SJCRH30 (cell line): ENCODE results near the gene SMIM1. TPM values are rescaled to one million over a fixed set of nuclear protein-coding genes. Genes with fewer than 3 reads are reported as not detected.
"Not testable (repeated sequence)": the region's sequence is repeated elsewhere in the genome, so short reads cannot be mapped to it uniquely, and the experiment has no call there.

ENCODE experiments used
- DNase-seq, 2 experiments: peaks; one replicate each; pipeline ENCODE4 v3.0.0-alpha.2; 2015 to 2020
- H3K27ac ChIP-seq: fragments of 250-450 bp; sonication (Bioruptor Pico); 2 replicates; pipeline ENCODE4 v1.5.1; 2020; ENCODE audit warnings: mild to moderate bottlenecking, moderate library complexity
- H3K27me3 ChIP-seq: fragments of 250-450 bp; sonication (Bioruptor Pico); 2 replicates; pipeline ENCODE4 v1.5.1; 2020; ENCODE audit warnings: mild to moderate bottlenecking, moderate library complexity
- H3K36me3 ChIP-seq: fragments of 250-450 bp; sonication (Bioruptor Pico); 2 replicates; pipeline ENCODE4 v1.5.1; 2020; ENCODE audit warnings: mild to moderate bottlenecking, moderate library complexity
- H3K4me1 ChIP-seq: fragments of 250-450 bp; sonication (Bioruptor Pico); 2 replicates; pipeline ENCODE4 v1.5.1; 2020; ENCODE audit warnings: mild to moderate bottlenecking, moderate library complexity
- H3K4me3 ChIP-seq: fragments of 250-450 bp; sonication (Bioruptor Pico); 2 replicates; pipeline ENCODE4 v1.5.1; 2020; ENCODE audit warnings: mild to moderate bottlenecking, moderate library complexity
- H3K9me3 ChIP-seq: fragments of 250-450 bp; sonication (Bioruptor Pico); replicated peaks from 2 replicates; pipeline ENCODE4 v1.5.1; 2020; ENCODE audit warnings: mild to moderate bottlenecking, moderate library complexity
- total RNA-seq: library from RNA; depleted of rRNA; stranded (reverse); fragments of >200 nt; shearing (Covaris generic); gene quantifications from 2 replicates; pipeline ENCODE4 v1.2.3, GENCODE V29; 2014

Gene SMIM1
- total RNA-seq, 1 experiment from 2014 or later, result not detected

DNA sequence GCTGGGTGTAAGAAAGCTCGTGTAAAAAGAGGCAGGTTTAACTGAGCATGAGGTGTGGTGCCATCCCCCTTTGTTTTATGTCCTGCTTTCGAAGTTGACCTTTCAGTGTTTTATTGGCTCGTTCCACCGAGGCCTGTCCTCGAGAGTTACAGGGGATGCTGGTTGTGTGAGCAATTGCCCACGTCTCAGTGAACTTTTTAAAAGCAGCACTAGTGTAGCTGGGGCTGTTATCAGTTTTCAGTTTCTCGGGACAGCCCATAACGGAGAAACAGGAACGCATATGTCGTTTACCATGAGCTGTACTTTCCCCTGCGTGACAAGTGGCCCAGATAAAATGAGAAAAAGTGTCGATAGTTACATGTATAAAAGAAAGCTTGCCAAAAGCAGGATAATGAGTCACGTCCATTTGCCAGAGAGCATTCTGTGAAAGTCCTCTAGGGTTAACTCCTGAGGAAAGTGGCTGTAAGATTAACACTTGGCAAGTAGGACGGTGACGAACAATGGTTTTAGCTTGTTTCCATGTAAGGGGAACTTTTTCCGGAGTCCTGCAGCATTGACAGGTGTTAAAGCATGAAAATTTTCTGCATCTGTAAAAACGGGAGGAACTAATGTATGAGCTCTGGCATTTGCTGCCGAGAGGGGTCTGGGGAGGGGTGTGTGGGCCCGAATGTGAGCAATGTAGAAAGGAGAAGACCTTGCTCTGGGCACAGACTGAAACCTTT, 31.5 kb downstream of the SMIM1 start:
- H3K9me3 ChIP-seq, result peaks cover 15% of the 10 kb centered on the region
- no peak overlapping the region for H3K27ac ChIP-seq
- H3K4me1 ChIP-seq, result peaks cover 14% of the 10 kb centered on the region
- no peaks in the 10 kb centered on the region for H3K36me3 ChIP-seq
- peak overlapping the region; percentile 13 for H3K4me3 ChIP-seq
- DNase-seq, result peak in 1 of 2 experiments; percentile 47
- H3K27me3 ChIP-seq, result 0 out of 2 replicates have a peak, but pooled peaks cover 8% of the 10 kb centered on the region

- peak in 1 of 2 experiments; percentile 34 for DNase-seq
- not testable (repeated sequence) for H3K36me3 ChIP-seq, H3K27ac ChIP-seq, H3K4me1 ChIP-seq, H3K27me3 ChIP-seq
- peaks cover 15% of the 10 kb centered on the region for H3K9me3 ChIP-seq
- H3K4me3 ChIP-seq, result peak overlapping the region; percentile 13
Measured at GRCh38 chr1:3804627-3804944, 32.0 kb downstream of the SMIM1 start.

DNA sequence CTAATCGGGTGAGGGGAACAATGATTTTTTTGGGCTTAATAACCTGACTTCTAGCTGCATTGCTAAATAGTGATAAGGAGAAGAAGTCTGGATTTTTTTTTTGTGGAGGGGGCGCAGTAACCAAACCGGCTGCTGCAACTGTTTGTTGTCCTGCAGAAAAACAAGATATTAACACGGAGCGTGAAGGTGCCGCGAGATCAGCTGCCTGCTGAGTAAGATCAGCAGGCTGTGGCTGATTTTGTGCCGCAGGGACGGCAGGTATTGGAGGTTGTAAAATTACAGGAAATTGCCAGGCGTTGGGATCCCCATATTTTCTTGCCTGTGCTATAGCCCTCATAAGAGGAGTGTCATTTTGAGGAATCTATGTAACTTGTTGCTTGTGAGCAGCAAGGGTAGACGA, 32.5 kb downstream of the SMIM1 start:
- H3K27ac ChIP-seq, result no peak overlapping the region
- no peaks in the 10 kb centered on the region for H3K36me3 ChIP-seq
- peaks cover 15% of the 10 kb centered on the region for H3K9me3 ChIP-seq
- H3K4me3 ChIP-seq, result peak overlapping the region; percentile 13
- H3K27me3 ChIP-seq, result 0 out of 2 replicates have a peak, but pooled peaks cover 8% of the 10 kb centered on the region
- no peak for DNase-seq
- peaks cover 7% of the 10 kb centered on the region; the same call in 1 of the 2 replicates for H3K4me1 ChIP-seq

GRCh38 chr1:3807769-3808168, 35.2 kb downstream of the SMIM1 start:
- DNase-seq, result no peak
- no peaks in the 10 kb centered on the region for H3K36me3 ChIP-seq
- H3K27me3 ChIP-seq, result 0 out of 2 replicates have a peak, but pooled peaks cover 8% of the 10 kb centered on the region
- no peak overlapping the region for H3K4me3 ChIP-seq
- H3K4me1 ChIP-seq, result peaks cover 10% of the 10 kb centered on the region; the same call in 1 of the 2 replicates
- no peak overlapping the region for H3K27ac ChIP-seq
- H3K9me3 ChIP-seq, result peaks cover 11% of the 10 kb centered on the region

GRCh38 chr1:3809680-3810079, 37.1 kb downstream of the SMIM1 start:
- no peak for DNase-seq
- Histone ChIP-seq H3K36me3 (no peaks in the 10 kb centered on the region), H3K4me3 (no peak overlapping the region), H3K27ac (no peak overlapping the region), H3K9me3 (peaks cover 11% of the 10 kb centered on the region), H3K27me3 (0 out of 2 replicates have a peak, but pooled peaks cover 4% of the 10 kb centered on the region), H3K4me1 (peaks cover 10% of the 10 kb centered on the region; the same call in 1 of the 2 replicates)

DNA sequence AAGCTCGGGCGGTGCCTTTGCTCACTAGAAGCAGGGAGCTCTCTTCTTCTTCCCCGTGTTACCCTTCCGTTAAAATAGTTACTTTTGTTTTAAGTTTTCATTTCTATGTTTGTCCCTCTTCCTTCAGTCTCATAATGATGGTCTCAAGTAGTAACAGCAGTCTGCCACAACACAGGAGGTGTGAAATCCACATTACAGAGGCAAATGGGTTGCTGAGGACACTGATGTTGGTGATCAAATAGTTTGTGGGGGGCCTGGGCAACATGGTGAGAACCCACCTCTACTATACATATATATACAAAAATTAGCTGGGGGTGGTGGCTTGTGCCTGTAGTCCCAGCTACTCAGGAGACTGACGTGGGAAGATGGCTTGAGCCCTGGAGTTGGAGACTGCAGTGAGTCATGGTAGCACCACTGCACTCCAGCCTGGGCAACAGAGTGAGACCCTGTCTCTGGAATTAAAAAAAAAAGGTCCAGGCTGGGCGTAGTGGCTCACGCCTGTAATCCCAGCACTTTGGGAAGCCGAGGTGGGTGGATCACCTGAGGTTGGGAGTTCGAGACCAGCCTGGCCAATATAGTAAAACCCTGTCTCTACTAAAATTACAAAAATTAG, 37.7 kb downstream of the SMIM1 start:
- H3K27ac ChIP-seq, H3K36me3 ChIP-seq, H3K4me1 ChIP-seq, H3K4me3 ChIP-seq, H3K27me3 ChIP-seq, DNase-seq: not testable (repeated sequence)
- H3K9me3 ChIP-seq, result peaks cover 11% of the 10 kb centered on the region

- no peak overlapping the region for H3K27ac ChIP-seq
- no peaks in the 10 kb centered on the region for H3K27me3 ChIP-seq
- no peak overlapping the region for H3K4me3 ChIP-seq
- no peaks in the 10 kb centered on the region for H3K36me3 ChIP-seq
- peaks cover 10% of the 10 kb centered on the region; the same call in 1 of the 2 replicates for H3K4me1 ChIP-seq
- peaks cover 11% of the 10 kb centered on the region for H3K9me3 ChIP-seq
- no peak for DNase-seq
Measured at GRCh38 chr1:3811595-3811911, 39.0 kb downstream of the SMIM1 start.

GRCh38 chr1:3814065-3814464, 41.5 kb downstream of the SMIM1 start:
- no peak for DNase-seq
- no peaks in the 10 kb centered on the region for H3K36me3 ChIP-seq
- H3K27ac ChIP-seq, result no peak overlapping the region
- H3K27me3 ChIP-seq, result no peaks in the 10 kb centered on the region
- peaks cover 10% of the 10 kb centered on the region; the same call in 1 of the 2 replicates for H3K4me1 ChIP-seq
- H3K9me3 ChIP-seq, result no peaks in the 10 kb centered on the region
- H3K4me3 ChIP-seq, result no peak overlapping the region

GRCh38 chr1:3814771-3815561, 42.4 kb downstream of the SMIM1 start:
- no peaks in the 10 kb centered on the region for H3K27me3 ChIP-seq

DNA sequence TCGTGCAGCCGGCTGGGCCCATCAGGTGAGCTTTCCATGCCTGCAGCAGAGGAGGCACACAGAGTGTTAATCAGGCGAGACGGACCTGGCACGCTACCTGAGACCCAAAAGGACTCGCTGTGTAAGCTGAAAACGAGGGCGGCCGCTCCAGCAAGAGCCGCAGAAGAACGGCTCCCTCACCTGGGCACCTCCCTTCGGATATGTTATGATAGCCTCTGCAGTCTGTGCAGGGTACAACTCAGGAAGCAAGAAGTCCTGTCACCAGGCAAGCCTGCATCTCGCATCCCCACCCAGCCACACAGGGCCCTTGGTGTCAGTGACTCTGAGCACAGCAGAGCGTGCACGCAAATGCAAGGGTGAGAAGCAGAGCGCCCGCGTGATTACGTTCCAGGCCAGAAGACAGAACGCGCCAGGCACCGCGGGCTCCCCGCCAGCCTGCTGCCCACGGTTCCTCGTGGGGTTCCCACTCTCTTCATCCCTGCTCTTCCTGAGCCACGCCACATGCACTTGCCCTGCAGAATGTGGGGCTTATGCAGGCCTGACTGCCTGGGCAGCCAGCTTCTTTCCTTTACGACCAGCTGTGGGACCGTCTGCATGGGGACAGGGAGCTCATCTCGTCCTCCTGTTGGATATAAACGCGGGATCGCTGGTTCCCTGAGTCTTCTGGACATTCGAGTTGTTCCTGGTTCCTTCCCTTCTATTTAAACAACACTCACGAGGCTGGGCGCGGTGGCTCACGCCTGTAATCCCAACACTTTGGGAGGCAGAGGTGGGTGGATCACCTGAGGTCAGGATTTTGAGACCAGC, 44.0 kb downstream of the SMIM1 start:
- Histone ChIP-seq H3K27me3 (no peaks in the 10 kb centered on the region), H3K4me3 (no peak overlapping the region), H3K36me3 (peaks cover 4% of the 10 kb centered on the region; the same call in 1 of the 2 replicates), H3K4me1 (peaks cover 5% of the 10 kb centered on the region; the same call in 1 of the 2 replicates), H3K27ac (no peak overlapping the region), H3K9me3 (no peaks in the 10 kb centered on the region)
- no peak for DNase-seq

More at GRCh38 chr1:3814771-3815561, 42.4 kb downstream of the SMIM1 start:
- Histone ChIP-seq H3K9me3 (no peaks in the 10 kb centered on the region), H3K36me3 (peaks cover 2% of the 10 kb centered on the region; the same call in 1 of the 2 replicates), H3K4me3 (no peak overlapping the region), H3K27ac (no peak overlapping the region), H3K4me1 (peaks cover 10% of the 10 kb centered on the region; the same call in 1 of the 2 replicates)
- no peak for DNase-seq

DNA sequence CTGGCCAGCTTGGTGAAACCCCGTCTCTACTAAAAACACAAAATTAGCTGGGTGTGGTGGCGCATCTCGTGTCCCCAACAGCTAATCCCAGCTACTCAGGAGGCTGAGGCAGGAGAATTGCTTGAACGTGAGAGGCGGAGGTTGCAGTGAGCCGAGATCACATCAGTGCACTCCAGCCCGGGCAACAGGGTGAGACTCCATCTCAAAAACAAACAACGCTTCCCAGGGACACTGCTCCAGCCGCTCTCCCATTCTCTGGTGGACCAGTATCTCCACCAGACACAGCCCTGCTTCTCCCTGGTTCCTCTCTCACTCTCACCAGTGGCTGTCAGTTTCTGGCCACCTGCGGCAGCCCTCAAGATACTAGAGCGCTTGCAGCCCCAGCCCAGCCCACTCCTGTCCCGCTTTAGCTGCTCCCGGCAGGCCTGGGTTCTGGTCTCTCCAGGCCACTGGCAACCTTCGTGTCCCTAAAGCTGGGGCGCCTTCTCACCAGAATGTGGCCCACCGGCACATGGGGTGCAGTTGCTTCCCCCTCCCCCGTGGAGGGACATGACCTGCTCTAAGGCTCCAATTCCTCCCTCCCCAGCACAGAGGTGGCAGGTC, 44.7 kb downstream of the SMIM1 start:
- no peaks in the 10 kb centered on the region for H3K9me3 ChIP-seq
- no peak for DNase-seq
- H3K27ac ChIP-seq, result no peak overlapping the region
- peaks cover 4% of the 10 kb centered on the region; the same call in 1 of the 2 replicates for H3K36me3 ChIP-seq
- no peaks in the 10 kb centered on the region for H3K27me3 ChIP-seq
- no peak overlapping the region for H3K4me3 ChIP-seq
- H3K4me1 ChIP-seq, result no peaks in the 10 kb centered on the region

GRCh38 chr1:3817821-3818597, 45.5 kb downstream of the SMIM1 start:
- no peaks in the 10 kb centered on the region for H3K4me1 ChIP-seq
- DNase-seq, result no peak

DNA sequence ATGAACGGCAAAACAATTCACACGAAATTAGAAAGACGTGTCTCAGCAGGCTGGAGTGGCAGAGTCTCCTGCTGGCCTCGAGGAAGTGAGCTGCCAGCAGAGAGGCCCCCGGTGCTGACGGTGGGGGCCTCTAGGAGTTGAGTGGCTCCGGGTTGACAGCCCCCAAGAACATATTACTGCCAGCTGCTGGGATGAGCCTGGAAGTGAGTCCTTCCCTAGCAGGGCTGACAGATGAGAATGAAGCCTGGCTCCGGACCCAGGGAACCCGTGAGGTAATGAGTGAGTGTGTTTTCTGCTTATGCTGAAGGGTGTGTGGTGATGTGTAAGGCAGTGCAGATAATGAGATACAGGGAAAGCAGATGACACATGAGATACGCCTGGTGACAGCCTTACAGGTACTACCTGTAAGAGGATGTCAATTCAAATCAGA, 47.2 kb downstream of the SMIM1 start:
- no peaks in the 10 kb centered on the region for H3K9me3 ChIP-seq
- no peaks in the 10 kb centered on the region for H3K27me3 ChIP-seq
- H3K36me3 ChIP-seq, result peaks cover 4% of the 10 kb centered on the region; the same call in 1 of the 2 replicates
- DNase-seq, result no peak
- H3K4me1 ChIP-seq, result no peaks in the 10 kb centered on the region
- H3K4me3 ChIP-seq, result no peak overlapping the region
- no peak overlapping the region for H3K27ac ChIP-seq

More at GRCh38 chr1:3817821-3818597, 45.5 kb downstream of the SMIM1 start:
- Histone ChIP-seq H3K4me3 (no peak overlapping the region), H3K27ac (no peak overlapping the region), H3K9me3 (no peaks in the 10 kb centered on the region), H3K36me3 (peaks cover 4% of the 10 kb centered on the region; the same call in 1 of the 2 replicates), H3K27me3 (no peaks in the 10 kb centered on the region)
